ENCODE measurements around the gene GREB1.

Gene GREB1

GRCh38 chr2:11530864-11531465, 2.9 kb upstream of the GREB1 start:
- Histone ChIP-seq H3K27me3 (no peaks in the 10 kb centered on the region), H3K4me1 (peaks cover 8% of the 10 kb centered on the region; the same call in 1 of the 2 replicates), H3K9me3 (no peaks in the 10 kb centered on the region), H3K36me3 (no peaks in the 10 kb centered on the region), H3K4me3 (ENCODE audit: low read depth, low read length) (no peak overlapping the region)
- DNase-seq = no peak
- no peak for TF ChIP-seq CTCF (IDR thresholded peaks at IDR 0.05; ENCODE audit: low read depth, low read length)

DNA sequence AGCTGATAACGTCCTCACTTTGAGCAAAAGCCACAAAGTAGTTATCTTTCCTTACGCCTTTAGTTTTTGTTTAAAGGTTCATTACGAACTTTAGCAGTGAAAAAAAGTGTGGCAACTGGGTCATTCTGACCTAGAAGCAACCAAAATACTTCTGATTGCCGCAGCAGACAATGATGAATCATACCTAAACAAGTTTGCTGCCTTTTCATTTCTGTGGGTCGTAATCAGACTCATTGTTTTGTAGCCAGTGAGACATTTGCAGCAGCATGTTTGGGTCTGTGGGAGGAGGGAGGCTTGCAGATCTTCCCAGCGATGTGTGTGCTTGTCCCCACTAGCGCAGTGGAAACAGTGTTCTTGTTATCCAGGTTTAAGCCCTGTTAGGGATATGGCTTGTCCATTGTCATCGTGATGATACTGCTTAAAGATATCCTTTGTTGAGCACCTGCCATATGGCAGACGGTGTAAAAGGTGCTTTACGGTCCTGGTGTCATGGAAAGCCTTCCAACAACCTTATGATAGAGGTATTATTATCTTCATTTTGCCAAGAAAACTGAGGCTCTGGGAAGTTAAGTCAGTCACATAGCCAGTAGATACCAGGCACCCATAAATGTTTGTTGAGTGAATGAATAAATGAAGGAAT, 1.3 kb upstream of the GREB1 start:
- no peak for TF ChIP-seq CTCF (IDR thresholded peaks at IDR 0.05; ENCODE audit: low read depth, low read length)
- Histone ChIP-seq H3K9me3 (no peaks in the 10 kb centered on the region), H3K36me3 (no peaks in the 10 kb centered on the region), H3K4me1 (peaks cover 9% of the 10 kb centered on the region; the same call in 1 of the 2 replicates), H3K27me3 (no peaks in the 10 kb centered on the region), H3K4me3 (ENCODE audit: low read depth, low read length) (no peak overlapping the region)
- DNase-seq = no peak

GRCh38 chr2:11534071-11534745, 363 bp downstream of the GREB1 start:
- Histone ChIP-seq H3K9me3 (no peaks in the 10 kb centered on the region), H3K4me3 (ENCODE audit: low read depth, low read length) (no peak overlapping the region), H3K4me1 (peaks cover 9% of the 10 kb centered on the region; the same call in 1 of the 2 replicates), H3K27me3 (no peaks in the 10 kb centered on the region), H3K36me3 (no peaks in the 10 kb centered on the region)
- TF ChIP-seq CTCF (IDR thresholded peaks at IDR 0.05; ENCODE audit: low read depth, low read length) = no peak
- no peak for DNase-seq

DNA sequence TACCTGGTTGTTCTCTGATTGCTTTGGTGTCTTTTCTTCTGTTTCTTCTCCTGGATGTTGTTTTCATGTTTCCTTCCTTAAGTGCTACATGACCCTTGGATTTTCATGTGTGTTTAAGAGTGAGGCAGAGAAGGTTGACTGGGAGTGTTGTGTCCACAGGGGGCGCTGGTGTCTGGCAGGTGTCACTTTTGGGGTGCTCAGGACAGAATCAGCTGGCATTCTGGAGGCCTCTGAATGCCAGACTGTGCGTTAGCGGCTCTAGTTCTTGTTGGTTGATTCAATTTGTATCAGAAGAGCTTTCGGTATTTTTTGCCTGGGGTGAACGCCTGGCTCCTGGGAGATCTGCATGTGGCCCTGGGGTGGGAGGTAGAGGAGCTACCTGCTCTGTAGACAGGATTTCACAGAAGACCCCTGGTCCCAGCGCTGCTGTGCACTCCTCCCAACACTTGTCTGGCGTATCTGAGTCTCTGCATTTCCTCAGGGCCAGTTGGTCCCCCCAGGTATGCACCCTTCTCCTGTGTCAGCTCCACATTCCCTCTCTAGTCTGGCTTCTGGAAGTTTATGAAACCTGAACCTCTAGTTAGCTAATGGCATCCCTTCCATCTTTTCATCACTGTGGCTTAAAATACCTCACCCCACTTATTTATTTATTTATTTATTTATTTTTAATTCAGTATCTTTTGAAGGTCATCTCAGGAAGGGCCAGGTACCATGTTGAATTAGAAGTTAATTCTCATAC, 1.1 kb downstream of the GREB1 start:
- no peaks in the 10 kb centered on the region for H3K36me3 ChIP-seq
- no peaks in the 10 kb centered on the region for H3K9me3 ChIP-seq
- DNase-seq = no peak
- no peak overlapping the region for H3K4me3 ChIP-seq (ENCODE audit: low read depth, low read length)
- H3K4me1 ChIP-seq = peaks cover 9% of the 10 kb centered on the region; the same call in 1 of the 2 replicates
- H3K27me3 ChIP-seq = no peaks in the 10 kb centered on the region
- TF ChIP-seq CTCF (IDR thresholded peaks at IDR 0.05; ENCODE audit: low read depth, low read length) = peak; percentile 38

- H3K36me3 ChIP-seq = no peaks in the 10 kb centered on the region
- H3K9me3 ChIP-seq = no peaks in the 10 kb centered on the region
- peak; percentile 54 for DNase-seq
- H3K4me3 ChIP-seq (ENCODE audit: low read depth, low read length) = peak overlapping the region; percentile 34
- no peaks in the 10 kb centered on the region for H3K27me3 ChIP-seq
- TF ChIP-seq CTCF (IDR thresholded peaks at IDR 0.05; ENCODE audit: low read depth, low read length) = no peak
- H3K4me1 ChIP-seq = peaks cover 9% of the 10 kb centered on the region; the same call in 1 of the 2 replicates
Measured at GRCh38 chr2:11535899-11536344, 2.1 kb downstream of the GREB1 start.
